CD4-positive, CD25-positive, alpha-beta regulatory T cell (primary cell): ENCODE measurements around the gene FOXN3. TPM values are rescaled to one million over a fixed set of nuclear protein-coding genes. Genes with fewer than 3 reads are reported as not detected.
A peak's percentile ranks its signal among the peaks of the same experiment; 100 is the strongest.

Source experiments
- ATAC-seq, 2 donors: fragments of 150-1000 bp; cut with Tn5 transposase; one replicate each; pipeline ENCODE4 v1.10.0; 2021; ENCODE audit warnings: low read depth in 2 of 2, moderate number of reproducible peaks in 2 of 2, moderate library complexity in 1 of 2
- DNase-seq, 3 donors: peaks; one replicate each; pipeline versions ENCODE4 v3.0.0 to v3.0.0-alpha.2; 2012 to 2022; ENCODE audit warnings: mixed read lengths in 1 of 3
- H3K27ac ChIP-seq: one replicate; pipeline ENCODE4 v1.7.0; 2013; ENCODE audit warnings: mild to moderate bottlenecking, low read length; ENCODE audit not compliant: insufficient read depth, poor library complexity, severe bottlenecking
- H3K27me3 ChIP-seq: one replicate; pipeline ENCODE4 v1.7.0; 2013; ENCODE audit warnings: low read length; ENCODE audit not compliant: control insufficient read depth, insufficient read depth
- H3K36me3 ChIP-seq: one replicate; pipeline ENCODE4 v1.7.0; 2013; ENCODE audit warnings: mild to moderate bottlenecking, low read length, moderate library complexity; ENCODE audit not compliant: control insufficient read depth, insufficient read depth
- H3K4me1 ChIP-seq: 2 replicates; pipeline ENCODE4 v1.7.0; 2013; ENCODE audit warnings: mild to moderate bottlenecking, low read length; ENCODE audit not compliant: insufficient read depth, control insufficient read depth, poor library complexity, severe bottlenecking
- H3K4me3 ChIP-seq: one replicate; pipeline ENCODE4 v1.7.0; 2013; ENCODE audit warnings: low read depth, mild to moderate bottlenecking, low read length, moderate library complexity
- H3K9me3 ChIP-seq, 2 experiments: 1 replicate in 1 of 2; 2 replicates in 1 of 2; pipeline ENCODE4 v1.7.0; 2013; ENCODE audit warnings: low read length in 2 of 2, mild to moderate bottlenecking in 1 of 2, moderate library complexity in 1 of 2; ENCODE audit not compliant: control insufficient read depth in 2 of 2
- H3K27ac Mint-ChIP-seq, 3 donors: one replicate each; pipeline ENCODE4 v1.8.0; 2020 to 2022; ENCODE audit warnings: mild to moderate bottlenecking in 3 of 3, mixed read lengths in 3 of 3, moderate library complexity in 2 of 3
- H3K27me3 Mint-ChIP-seq: one replicate; pipeline ENCODE4 v1.8.0; 2022; ENCODE audit warnings: mild to moderate bottlenecking, mixed read lengths
- H3K36me3 Mint-ChIP-seq: one replicate; pipeline ENCODE4 v1.8.0; 2020; ENCODE audit warnings: mixed read lengths
- H3K4me1 Mint-ChIP-seq, 4 donors: one replicate each; pipeline ENCODE4 v1.8.0; 2020 to 2022; ENCODE audit warnings: mixed read lengths in 4 of 4, mild to moderate bottlenecking in 1 of 4
- H3K4me3 Mint-ChIP-seq, 4 donors: one replicate each; pipeline ENCODE4 v1.8.0; 2020 to 2022; ENCODE audit warnings: mild to moderate bottlenecking in 4 of 4, mixed read lengths in 4 of 4, moderate library complexity in 3 of 4
- H3K9me3 Mint-ChIP-seq, 7 donors: one replicate each; pipeline ENCODE4 v1.8.0; 2020 to 2022; ENCODE audit warnings: mixed read lengths in 7 of 7, mild to moderate bottlenecking in 3 of 7, moderate library complexity in 2 of 7
- polyA plus RNA-seq, 4 donors: library from polyadenylated mRNA; unstranded; fragments of 300-500 nt; fragmentation: Illumina TruSeq; gene quantifications; one replicate each; pipeline ENCODE4 v1.2.3, GENCODE V29; 2021
- total RNA-seq: library from RNA; stranded (reverse); gene quantifications from one replicate; pipeline ENCODE4 v1.2.3, GENCODE V29; 2022

Gene FOXN3
- total and polyA plus RNA-seq, 5 donors from 2014 or later: 108 to 203 (median 111) TPM

- Histone ChIP-seq H3K36me3 (peaks cover 13% of the 10 kb centered on the region), H3K4me1 (peaks cover 5% of the 10 kb centered on the region), H3K27me3 (no peaks in the 10 kb centered on the region), H3K27ac (no peak overlapping the region), H3K4me3 (no peak overlapping the region), H3K9me3 (peaks cover under 1 to 2% of the 10 kb centered on the region in 2 experiments)
- ATAC-seq: no peak
- H3K27ac Mint-ChIP-seq: peak overlapping the region in 1 of 3 donors; percentile 0
- no peaks in the 10 kb centered on the region for H3K27me3 Mint-ChIP-seq
- DNase-seq: no peak
- H3K36me3 Mint-ChIP-seq: peaks cover 29% of the 10 kb centered on the region
- peaks cover 9 to 66% (median 47%) of the 10 kb centered on the region in 4 donors for H3K4me1 Mint-ChIP-seq
- H3K4me3 Mint-ChIP-seq: no peak overlapping the region
- peaks cover 0 to 2% (median 0%) of the 10 kb centered on the region in 7 donors for H3K9me3 Mint-ChIP-seq
Observed at GRCh38 chr14:89314274-89314673, 102.8 kb downstream of the FOXN3 start.

- H3K4me1 Mint-ChIP-seq: peaks cover 9 to 59% (median 41%) of the 10 kb centered on the region in 4 donors
- peaks cover 22% of the 10 kb centered on the region for H3K36me3 Mint-ChIP-seq
Observed at GRCh38 chr14:89312932-89313331, 104.1 kb downstream of the FOXN3 start.

DNA sequence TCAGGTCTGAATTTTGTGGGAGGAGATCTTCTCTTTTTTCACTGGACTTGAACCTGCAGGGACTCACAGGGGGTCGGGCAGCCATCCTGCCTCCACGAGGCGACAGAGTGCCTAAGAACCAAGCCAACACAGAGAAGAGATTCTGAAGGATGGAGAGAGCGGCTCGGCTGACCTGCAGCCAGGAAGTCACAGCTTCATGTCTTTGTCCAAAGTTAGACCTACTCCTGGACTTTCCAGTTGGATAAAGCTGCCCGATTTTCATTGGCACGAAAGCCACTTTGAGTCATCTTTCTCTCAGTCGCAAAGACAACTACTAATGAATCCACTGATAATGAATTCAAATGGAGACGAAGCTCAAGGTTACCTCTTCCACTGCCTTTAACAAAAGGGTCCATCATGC is 106.8 kb downstream of the FOXN3 start:
- no peaks in the 10 kb centered on the region for H3K9me3 Mint-ChIP-seq
- Histone ChIP-seq H3K4me1 (peaks cover 11% of the 10 kb centered on the region), H3K27ac (no peak overlapping the region), H3K4me3 (no peak overlapping the region), H3K27me3 (no peaks in the 10 kb centered on the region), H3K36me3 (peaks cover 5% of the 10 kb centered on the region), H3K9me3 (no peaks in the 10 kb centered on the region)
- H3K4me3 Mint-ChIP-seq: no peak overlapping the region
- no peak for DNase-seq
- ATAC-seq: no peak
- H3K36me3 Mint-ChIP-seq: peaks cover 12% of the 10 kb centered on the region
- H3K4me1 Mint-ChIP-seq: peaks cover 17 to 62% (median 49%) of the 10 kb centered on the region in 4 donors
- no peaks in the 10 kb centered on the region for H3K27me3 Mint-ChIP-seq
- H3K27ac Mint-ChIP-seq: peak overlapping the region in 2 of 3 donors; percentile 26 to 58

More at GRCh38 chr14:89312932-89313331, 104.1 kb downstream of the FOXN3 start:
- H3K27ac ChIP-seq: no peak overlapping the region
- Mint-ChIP-seq H3K9me3 (no peaks in the 10 kb centered on the region), H3K27ac (peak overlapping the region in 1 of 3 donors; percentile 27), H3K27me3 (no peaks in the 10 kb centered on the region), H3K4me3 (no peak overlapping the region)
- no peak for ATAC-seq
- no peak overlapping the region for H3K4me3 ChIP-seq
- H3K9me3 ChIP-seq: no peaks in the 10 kb centered on the region
- no peaks in the 10 kb centered on the region for H3K4me1 ChIP-seq
- H3K36me3 ChIP-seq: peaks cover 13% of the 10 kb centered on the region
- H3K27me3 ChIP-seq: no peaks in the 10 kb centered on the region
- DNase-seq: no peak

DNA sequence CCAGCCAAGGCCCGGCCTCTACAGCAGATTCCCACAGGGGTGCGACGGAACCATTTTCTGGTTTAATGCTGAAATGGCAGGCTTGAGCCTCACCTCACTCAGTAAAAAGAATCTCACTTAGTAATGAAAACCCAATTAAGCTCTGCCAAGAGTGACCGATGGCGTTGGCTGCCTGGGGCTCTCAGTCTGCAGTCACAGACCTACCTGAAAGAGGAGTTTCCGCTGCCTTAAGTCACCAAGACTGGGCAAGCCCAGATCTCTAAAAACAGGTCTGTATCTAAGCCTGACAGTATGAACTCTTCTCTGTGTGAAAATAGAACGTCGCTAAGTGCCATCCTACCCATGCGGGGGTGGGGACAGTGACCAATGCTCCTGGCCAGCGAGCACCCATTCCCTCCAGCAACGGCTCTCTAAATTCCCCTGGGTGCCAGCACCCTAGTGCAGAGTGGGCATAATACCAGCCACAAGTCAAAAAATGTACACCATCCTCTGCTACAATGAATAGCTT is 107.3 kb downstream of the FOXN3 start:
- Mint-ChIP-seq H3K27me3 (no peaks in the 10 kb centered on the region), H3K27ac (peak overlapping the region in 1 of 3 donors; percentile 58), H3K36me3 (peaks cover 7% of the 10 kb centered on the region), H3K9me3 (no peaks in the 10 kb centered on the region), H3K4me3 (no peak overlapping the region), H3K4me1 (peaks cover 13 to 62% (median 49%) of the 10 kb centered on the region in 4 donors)
- Histone ChIP-seq H3K36me3 (peaks cover 5% of the 10 kb centered on the region), H3K4me1 (peaks cover 15% of the 10 kb centered on the region), H3K4me3 (no peak overlapping the region), H3K27me3 (no peaks in the 10 kb centered on the region), H3K9me3 (no peaks in the 10 kb centered on the region), H3K27ac (no peak overlapping the region)
- no peak for ATAC-seq
- DNase-seq: no peak

DNA sequence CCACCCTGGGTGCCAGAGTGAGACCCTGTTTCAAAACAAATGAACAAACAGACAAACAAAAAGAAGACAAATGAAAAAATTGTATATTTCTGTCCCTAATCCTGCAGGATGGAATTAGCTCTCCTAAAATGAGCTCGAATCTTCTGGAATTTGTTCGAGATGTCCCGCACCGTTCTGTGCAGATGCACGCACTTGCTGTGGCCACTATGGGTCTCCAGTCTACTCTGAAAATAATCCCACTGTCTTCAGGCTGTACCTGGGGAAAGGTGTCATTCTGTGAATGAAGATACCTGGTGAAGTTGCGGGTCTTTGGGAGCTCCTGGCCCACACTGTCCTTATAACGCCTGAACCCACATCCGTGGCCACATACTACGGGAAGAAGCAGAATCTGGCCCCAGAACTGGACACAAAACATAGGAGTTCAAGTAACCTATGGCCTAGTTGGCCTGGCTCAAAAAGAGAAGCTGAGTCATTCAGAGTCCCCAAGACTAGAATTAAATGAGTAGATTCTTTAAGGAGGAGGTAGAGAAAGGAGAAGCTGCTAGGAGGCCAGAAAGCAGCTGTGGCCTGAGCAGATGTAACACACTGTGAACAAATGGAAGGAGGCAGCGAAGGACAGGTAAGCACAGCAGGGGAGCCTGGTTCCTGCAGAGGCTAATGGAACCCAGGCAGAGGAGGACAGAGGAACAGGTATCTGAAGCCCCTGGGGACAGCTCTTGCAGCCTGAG is 108.6 kb downstream of the FOXN3 start:
- Histone ChIP-seq H3K4me1 (peaks cover 27% of the 10 kb centered on the region), H3K36me3 (peaks cover 5% of the 10 kb centered on the region), H3K27ac (no peak overlapping the region), H3K9me3 (no peaks in the 10 kb centered on the region), H3K27me3 (no peaks in the 10 kb centered on the region), H3K4me3 (no peak overlapping the region)
- Mint-ChIP-seq H3K4me1 (peaks cover 16 to 67% (median 58%) of the 10 kb centered on the region in 4 donors), H3K27me3 (no peaks in the 10 kb centered on the region), H3K36me3 (peaks cover 7% of the 10 kb centered on the region), H3K27ac (peak overlapping the region; percentile 58 to 73 (median 70)), H3K4me3 (no peak overlapping the region), H3K9me3 (no peaks in the 10 kb centered on the region)
- ATAC-seq (no peak), DNase-seq (no peak)

GRCh38 chr14:89307409-89307808 is 109.6 kb downstream of the FOXN3 start:
- H3K4me3 Mint-ChIP-seq: no peak overlapping the region
- ATAC-seq (no peak), DNase-seq (no peak)
- Histone ChIP-seq H3K4me1 (peaks cover 27% of the 10 kb centered on the region), H3K27ac (no peak overlapping the region), H3K36me3 (peaks cover 7% of the 10 kb centered on the region), H3K9me3 (no peaks in the 10 kb centered on the region), H3K4me3 (no peak overlapping the region), H3K27me3 (no peaks in the 10 kb centered on the region)
- H3K4me1 Mint-ChIP-seq: peaks cover 20 to 75% (median 61%) of the 10 kb centered on the region in 4 donors
- H3K9me3 Mint-ChIP-seq: no peaks in the 10 kb centered on the region
- peaks cover 14% of the 10 kb centered on the region for H3K36me3 Mint-ChIP-seq
- H3K27me3 Mint-ChIP-seq: no peaks in the 10 kb centered on the region
- H3K27ac Mint-ChIP-seq: peak overlapping the region in 1 of 3 donors; percentile 50

GRCh38 chr14:89304972-89305703 is 111.9 kb downstream of the FOXN3 start:
- Mint-ChIP-seq H3K27ac (peak overlapping the region; percentile 70 to 87 (median 78)), H3K9me3 (no peaks in the 10 kb centered on the region), H3K4me3 (peak overlapping the region in 3 of 4 donors; percentile 3 to 77 (median 53)), H3K36me3 (peaks cover 21% of the 10 kb centered on the region), H3K27me3 (no peaks in the 10 kb centered on the region), H3K4me1 (peaks cover 20 to 73% (median 59%) of the 10 kb centered on the region in 4 donors)
- DNase-seq (peak in 2 of 3 donors; percentile 14 to 61), ATAC-seq (peak; percentile 56 to 57)
- H3K4me3 ChIP-seq: no peak overlapping the region
- no peaks in the 10 kb centered on the region for H3K9me3 ChIP-seq
- H3K36me3 ChIP-seq: peaks cover 11% of the 10 kb centered on the region
- H3K27me3 ChIP-seq: no peaks in the 10 kb centered on the region
- H3K27ac ChIP-seq: no peak overlapping the region
- H3K4me1 ChIP-seq: peaks cover 27% of the 10 kb centered on the region
